ENCODE data around the gene TWIST2.

- TF ChIP-seq CTCF (IDR thresholded peaks at IDR 0.05): no peak
- no peak for TF ChIP-seq POLR2AphosphoS5 (IDR thresholded peaks at IDR 0.05)
- TF ChIP-seq POLR2A (IDR thresholded peaks at IDR 0.05): no peak
- no peak for TF ChIP-seq EP300 (IDR thresholded peaks at IDR 0.05)
These were observed 67.3 kb downstream of the TWIST2 start for GRCh38 chr2:238915196-238915595.
